Skeletal muscle satellite cell (primary cell): ENCODE results near the gene ACBD5.
"Not testable (repeated sequence)": the region's sequence is repeated elsewhere in the genome, so short reads cannot be mapped to it uniquely, and the experiment has no call there.

Source experiments
- H3K27me3 ChIP-seq: 2 replicates; pipeline ENCODE4 v1.7.0; 2013; ENCODE audit warnings: low read length; ENCODE audit not compliant: control insufficient read depth, insufficient read depth
- H3K36me3 ChIP-seq: 2 replicates; pipeline ENCODE4 v1.7.0; 2013; ENCODE audit warnings: mild to moderate bottlenecking, control low read depth, low read length; ENCODE audit not compliant: insufficient read depth
- H3K4me1 ChIP-seq: 2 replicates; pipeline ENCODE4 v1.7.0; 2013; ENCODE audit warnings: low read length; ENCODE audit not compliant: control insufficient read depth, insufficient read depth
- H3K4me2 ChIP-seq: 2 replicates; pipeline ENCODE4 v1.7.0; 2013; ENCODE audit warnings: mild to moderate bottlenecking, low read length
- H3K4me3 ChIP-seq: 2 replicates; pipeline ENCODE4 v1.7.0; 2013; ENCODE audit warnings: low read length
- H3K9ac ChIP-seq: 2 replicates; pipeline ENCODE4 v1.7.0; 2013; ENCODE audit warnings: mild to moderate bottlenecking, low read depth, low read length, moderate library complexity
- H3K9me3 ChIP-seq: replicated peaks from 2 replicates; pipeline ENCODE4 v1.7.0; 2013; ENCODE audit warnings: mild to moderate bottlenecking, control low read depth, low read length

ACBD5 gene

GRCh38 chr10:27188259-27188658, 52.3 kb downstream of the ACBD5 start:
- no peaks in the 10 kb centered on the region for H3K9me3 ChIP-seq
- H3K4me3 ChIP-seq, result no peak overlapping the region
- H3K4me1 ChIP-seq, result peaks cover 10% of the 10 kb centered on the region
- H3K9ac ChIP-seq, result no peak overlapping the region
- no peak overlapping the region for H3K4me2 ChIP-seq
- H3K27me3 ChIP-seq, result no peaks in the 10 kb centered on the region
- H3K36me3 ChIP-seq, result peaks cover 5% of the 10 kb centered on the region

DNA sequence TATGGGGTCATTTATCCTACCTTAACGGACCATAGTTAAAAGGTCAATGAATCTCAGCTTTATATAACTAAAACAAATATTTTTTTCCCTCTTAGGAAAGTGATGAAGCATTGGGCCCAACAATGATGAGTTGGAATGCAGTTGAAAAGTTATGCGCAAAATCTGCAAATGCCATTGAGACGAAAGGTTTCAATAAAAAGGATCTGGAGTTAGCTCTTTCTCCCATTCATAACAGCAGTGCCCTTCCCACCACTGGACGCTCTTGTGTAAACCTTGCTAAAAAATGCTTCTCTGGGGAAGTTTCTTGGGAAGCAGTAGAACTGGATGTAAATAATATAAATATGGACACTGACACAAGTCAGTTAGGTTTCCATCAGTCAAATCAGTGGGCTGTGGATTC, 70.7 kb downstream of the ACBD5 start:
- no peaks in the 10 kb centered on the region for H3K27me3 ChIP-seq
- H3K36me3 ChIP-seq, result peaks cover 47% of the 10 kb centered on the region
- H3K9me3 ChIP-seq, result no peaks in the 10 kb centered on the region
- no peak overlapping the region for H3K4me3 ChIP-seq
- no peak overlapping the region for H3K4me2 ChIP-seq
- H3K4me1 ChIP-seq, result no peaks in the 10 kb centered on the region
- no peak overlapping the region for H3K9ac ChIP-seq

DNA sequence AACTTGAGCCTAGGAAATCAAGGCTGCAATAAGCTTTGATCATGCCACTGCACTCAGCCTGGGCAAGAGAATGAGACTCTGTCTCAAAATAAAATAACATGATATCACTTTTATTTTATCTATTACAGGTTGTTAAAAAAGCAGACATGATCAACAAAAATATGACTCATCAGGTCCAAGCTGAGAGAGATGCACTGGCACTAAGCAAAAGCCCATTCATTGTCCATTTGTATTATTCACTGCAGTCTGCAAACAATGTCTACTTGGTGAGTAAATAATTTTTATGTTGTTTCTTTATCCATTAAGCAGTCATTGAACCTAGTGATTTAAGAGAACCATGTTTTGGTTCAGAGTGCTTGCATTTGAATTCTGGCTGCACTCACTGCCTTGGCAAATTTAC, 82.2 kb downstream of the ACBD5 start:
- H3K27me3 ChIP-seq, result no peaks in the 10 kb centered on the region
- H3K4me1 ChIP-seq, result peaks cover 10% of the 10 kb centered on the region
- no peak overlapping the region for H3K4me3 ChIP-seq
- H3K9ac ChIP-seq, result no peak overlapping the region
- no peak overlapping the region for H3K4me2 ChIP-seq
- no peaks in the 10 kb centered on the region for H3K9me3 ChIP-seq
- H3K36me3 ChIP-seq, result peaks cover 17% of the 10 kb centered on the region

DNA sequence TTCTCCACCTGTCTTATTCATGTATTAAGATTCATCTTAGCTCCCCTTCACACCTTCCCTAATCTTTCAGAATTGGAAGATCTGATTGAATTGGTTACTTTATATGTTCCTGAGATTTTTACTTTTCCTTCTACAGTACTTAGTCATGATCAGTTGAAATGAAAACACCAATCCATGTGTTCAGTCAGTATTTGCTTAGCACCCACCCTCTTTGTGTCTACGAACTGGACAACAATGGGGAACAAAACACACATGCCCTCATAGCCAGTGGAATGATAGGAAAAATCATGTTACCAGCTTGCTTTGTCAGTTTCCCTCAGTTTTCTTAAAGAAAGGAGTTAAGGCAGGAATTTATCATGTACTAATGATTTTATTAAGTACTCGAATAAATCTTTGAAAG, 83.4 kb downstream of the ACBD5 start:
- H3K4me3 ChIP-seq, result no peak overlapping the region
- H3K4me2 ChIP-seq, result peak overlapping the region; percentile 97
- no peaks in the 10 kb centered on the region for H3K9me3 ChIP-seq
- peaks cover 16% of the 10 kb centered on the region for H3K4me1 ChIP-seq
- no peak overlapping the region for H3K9ac ChIP-seq
- no peaks in the 10 kb centered on the region for H3K27me3 ChIP-seq
- H3K36me3 ChIP-seq, result peaks cover 17% of the 10 kb centered on the region

DNA sequence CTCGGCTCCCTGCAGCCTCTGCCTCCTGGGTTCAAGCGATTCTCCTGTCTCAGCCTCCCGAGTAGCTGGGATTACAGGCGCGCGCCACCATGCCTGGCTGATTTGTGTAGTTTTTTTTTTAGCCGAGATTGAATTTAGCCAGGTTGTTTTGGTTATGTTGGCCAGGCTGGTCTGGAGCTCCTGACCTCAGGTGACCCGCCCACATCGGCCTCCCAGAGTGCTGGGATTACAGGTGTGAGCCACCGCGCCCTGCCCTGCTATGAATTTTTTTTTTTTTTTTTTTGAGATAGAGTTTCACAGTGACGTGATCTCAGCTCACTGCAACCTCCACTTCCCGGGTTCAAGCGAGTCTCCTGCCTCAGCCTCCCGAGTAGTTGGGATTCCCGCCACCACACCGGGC, 84.0 kb downstream of the ACBD5 start:
- Histone ChIP-seq H3K36me3 (peaks cover 13% of the 10 kb centered on the region), H3K4me3 (peak overlapping the region; percentile 75), H3K9ac (peak overlapping the region; percentile 99)

DNA sequence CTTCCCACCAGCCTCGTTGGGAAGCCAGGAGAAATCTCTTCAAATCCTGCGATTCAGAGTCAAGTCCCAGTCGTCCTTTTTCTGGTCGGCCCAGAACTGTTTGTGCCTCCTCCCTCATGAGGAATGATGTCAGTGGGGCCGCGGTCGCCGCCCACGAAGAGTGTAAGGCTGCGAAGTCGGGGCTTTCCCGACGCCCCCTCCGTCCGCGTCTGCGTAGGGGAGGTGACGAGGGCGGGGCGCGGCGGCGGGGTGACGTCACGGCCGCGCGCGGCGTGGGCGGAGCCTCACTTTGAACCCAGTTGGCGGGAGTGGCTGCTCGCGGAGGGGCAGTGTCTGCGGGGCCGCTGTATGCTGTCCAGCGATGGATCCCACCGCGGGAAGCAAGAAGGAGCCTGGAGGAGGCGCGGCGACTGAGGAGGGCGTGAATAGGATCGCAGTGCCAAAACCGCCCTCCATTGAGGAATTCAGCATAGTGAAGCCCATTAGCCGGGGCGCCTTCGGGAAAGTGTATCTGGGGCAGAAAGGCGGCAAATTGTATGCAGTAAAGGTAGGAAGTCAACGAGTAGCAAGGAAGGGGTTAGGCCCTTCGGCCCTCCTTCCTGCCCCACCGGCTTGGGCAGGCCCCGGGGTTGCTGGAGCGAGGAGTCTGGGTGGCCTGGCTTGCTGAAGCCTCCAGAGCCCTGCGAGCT, 85.4 kb downstream of the ACBD5 start, which contains the start of gene MASTL:
Gene MASTL, plus strand, starts transcription at position 287 of the 689 bp plus-strand sequence. Its CDS starts 75 bp downstream, at position 362.
- Histone ChIP-seq H3K4me2 (peak within 1 kb of the TSS; percentile 97), H3K27me3 (no peaks in the 10 kb centered on the region), H3K36me3 (peaks cover 12% of the 10 kb centered on the region), H3K9me3 (no peaks in the 10 kb centered on the region), H3K9ac (peak within 1 kb of the TSS; percentile 99), H3K4me1 (peaks cover 21% of the 10 kb centered on the region), H3K4me3 (peak within 1 kb of the TSS; percentile 75)

More for the DNA sequence above, 84.0 kb downstream of the ACBD5 start:
- Histone ChIP-seq H3K4me1 (peaks cover 21% of the 10 kb centered on the region), H3K4me2 (peak overlapping the region; percentile 97)
- H3K27me3 ChIP-seq, H3K9me3 ChIP-seq: not testable (repeated sequence)

- Histone ChIP-seq H3K27me3 (no peaks in the 10 kb centered on the region), H3K4me1 (peaks cover 21% of the 10 kb centered on the region), H3K9me3 (no peaks in the 10 kb centered on the region), H3K4me3 (peak overlapping the region; percentile 75), H3K4me2 (peak overlapping the region; percentile 97), H3K36me3 (peaks cover 8% of the 10 kb centered on the region), H3K9ac (peak overlapping the region; percentile 99)
Measured at GRCh38 chr10:27153845-27154193, 86.8 kb downstream of the ACBD5 start.

DNA sequence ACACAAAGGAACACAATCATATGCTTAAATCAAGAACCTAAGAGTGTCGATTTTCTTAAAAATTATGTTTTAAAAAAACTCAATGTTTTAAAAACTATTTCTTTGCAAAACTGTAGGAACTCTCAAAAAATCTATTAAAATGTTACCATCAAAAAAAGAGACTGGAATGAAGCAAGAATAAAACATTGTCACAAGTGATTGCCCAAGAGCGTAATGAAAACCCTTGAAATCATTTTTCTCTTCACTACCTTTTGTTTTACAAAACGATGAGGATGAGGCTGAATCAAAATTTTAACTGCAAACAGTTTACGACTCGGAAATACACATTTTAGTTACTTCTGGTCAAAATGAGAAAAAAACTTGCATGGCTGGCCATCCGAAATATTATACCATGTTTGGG, 87.3 kb downstream of the ACBD5 start:
- Histone ChIP-seq H3K9ac (peak overlapping the region; percentile 99), H3K4me2 (peak overlapping the region; percentile 97)

GRCh38 chr10:27152687-27153086, 87.9 kb downstream of the ACBD5 start:
- Histone ChIP-seq H3K4me2 (peak overlapping the region; percentile 97), H3K27me3 (no peaks in the 10 kb centered on the region), H3K4me1 (peaks cover 16% of the 10 kb centered on the region), H3K9ac (peak overlapping the region; percentile 99), H3K9me3 (no peaks in the 10 kb centered on the region), H3K36me3 (peaks cover 11% of the 10 kb centered on the region), H3K4me3 (peak overlapping the region; percentile 75)

More for the DNA sequence above, 87.3 kb downstream of the ACBD5 start:
- Histone ChIP-seq H3K9me3 (no peaks in the 10 kb centered on the region), H3K36me3 (peaks cover 8% of the 10 kb centered on the region), H3K4me1 (peaks cover 20% of the 10 kb centered on the region), H3K4me3 (peak overlapping the region; percentile 75), H3K27me3 (no peaks in the 10 kb centered on the region)

GRCh38 chr10:27150261-27150660, 90.3 kb downstream of the ACBD5 start:
- peaks cover 31% of the 10 kb centered on the region for H3K36me3 ChIP-seq
- no peaks in the 10 kb centered on the region for H3K27me3 ChIP-seq
- no peak overlapping the region for H3K9ac ChIP-seq
- peaks cover 10% of the 10 kb centered on the region for H3K4me1 ChIP-seq
- no peak overlapping the region for H3K4me2 ChIP-seq
- H3K9me3 ChIP-seq, result no peaks in the 10 kb centered on the region
- no peak overlapping the region for H3K4me3 ChIP-seq

GRCh38 chr10:27147701-27148100, 92.9 kb downstream of the ACBD5 start:
- Histone ChIP-seq H3K27me3 (no peaks in the 10 kb centered on the region), H3K4me3 (no peak overlapping the region), H3K4me2 (no peak overlapping the region), H3K36me3 (peaks cover 38% of the 10 kb centered on the region), H3K9me3 (no peaks in the 10 kb centered on the region), H3K4me1 (peaks cover 10% of the 10 kb centered on the region), H3K9ac (no peak overlapping the region)

DNA sequence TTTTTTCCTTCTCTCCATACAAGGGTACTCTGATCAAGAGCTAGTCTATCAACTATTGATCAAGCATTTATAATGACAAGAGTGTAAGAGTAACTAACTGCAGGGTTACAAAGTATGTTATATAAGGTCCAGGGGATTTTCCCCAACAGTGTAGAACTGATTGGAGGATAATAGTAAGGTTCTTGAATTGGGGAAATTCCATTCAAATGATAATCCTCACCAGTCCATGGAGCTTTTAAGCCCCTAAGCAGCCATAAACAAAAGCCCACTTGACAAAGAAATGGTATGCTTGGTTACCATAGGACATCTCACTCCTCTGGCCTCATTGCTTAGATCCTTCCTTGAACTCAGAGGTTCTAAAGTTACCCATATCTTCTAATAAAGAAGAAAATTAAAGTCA, 94.7 kb downstream of the ACBD5 start:
- Histone ChIP-seq H3K4me3 (no peak overlapping the region), H3K9ac (no peak overlapping the region), H3K9me3 (no peaks in the 10 kb centered on the region), H3K36me3 (peaks cover 50% of the 10 kb centered on the region), H3K4me2 (no peak overlapping the region), H3K4me1 (no peaks in the 10 kb centered on the region), H3K27me3 (no peaks in the 10 kb centered on the region)
